Skeletal muscle satellite cell (primary cell): ENCODE measurements around the gene GREB1L.
"Not testable (repeated sequence)": the region's sequence is repeated elsewhere in the genome, so short reads cannot be mapped to it uniquely, and the experiment has no call there.

Source experiments
- H3K27me3 ChIP-seq: 2 replicates; pipeline ENCODE4 v1.7.0; 2013; ENCODE audit warnings: low read length; ENCODE audit not compliant: control insufficient read depth, insufficient read depth
- H3K36me3 ChIP-seq: 2 replicates; pipeline ENCODE4 v1.7.0; 2013; ENCODE audit warnings: mild to moderate bottlenecking, control low read depth, low read length; ENCODE audit not compliant: insufficient read depth
- H3K4me1 ChIP-seq: 2 replicates; pipeline ENCODE4 v1.7.0; 2013; ENCODE audit warnings: low read length; ENCODE audit not compliant: control insufficient read depth, insufficient read depth
- H3K4me2 ChIP-seq: 2 replicates; pipeline ENCODE4 v1.7.0; 2013; ENCODE audit warnings: mild to moderate bottlenecking, low read length
- H3K4me3 ChIP-seq: 2 replicates; pipeline ENCODE4 v1.7.0; 2013; ENCODE audit warnings: low read length
- H3K9ac ChIP-seq: 2 replicates; pipeline ENCODE4 v1.7.0; 2013; ENCODE audit warnings: mild to moderate bottlenecking, low read depth, low read length, moderate library complexity
- H3K9me3 ChIP-seq: replicated peaks from 2 replicates; pipeline ENCODE4 v1.7.0; 2013; ENCODE audit warnings: mild to moderate bottlenecking, control low read depth, low read length

The GREB1L gene

DNA sequence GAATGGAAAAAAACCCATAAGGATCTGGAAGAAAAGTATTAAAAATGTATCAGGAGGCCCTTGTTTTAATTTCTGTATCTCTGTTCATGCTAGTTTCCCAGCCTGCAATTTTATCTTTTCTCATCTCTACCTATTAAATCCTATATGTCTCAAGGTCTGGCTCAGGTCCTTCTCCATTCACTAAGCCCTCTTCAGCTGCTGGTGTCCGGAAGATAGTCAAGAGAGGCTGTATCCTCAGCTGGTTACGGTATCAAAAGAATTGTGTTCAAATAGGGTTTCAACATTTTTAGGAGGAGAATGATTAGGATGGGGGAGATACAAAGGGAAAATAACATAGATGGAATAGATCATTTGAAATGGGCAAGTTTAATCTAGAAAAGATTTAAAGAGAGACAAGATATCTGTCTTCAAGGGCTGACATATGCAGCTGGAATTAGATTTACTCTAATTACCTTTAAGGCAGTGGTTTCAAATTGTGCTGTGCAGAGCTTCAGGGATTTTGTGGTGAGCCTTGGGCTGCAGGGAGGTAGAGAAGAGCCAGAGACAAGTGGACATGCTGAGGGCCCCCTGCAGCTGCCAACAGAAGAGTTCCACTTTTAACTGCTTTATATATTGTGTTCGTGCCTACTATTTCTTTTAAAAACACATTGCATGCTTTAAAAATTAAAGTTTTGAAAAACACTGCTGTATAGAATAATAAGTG lies 24.1 kb downstream of the GREB1L start:
- Histone ChIP-seq H3K9ac (no peak overlapping the region), H3K4me3 (no peak overlapping the region), H3K4me1 (peaks cover 17% of the 10 kb centered on the region), H3K9me3 (no peaks in the 10 kb centered on the region), H3K36me3 (no peaks in the 10 kb centered on the region), H3K27me3 (no peaks in the 10 kb centered on the region), H3K4me2 (no peak overlapping the region)

GRCh38 chr18:21267400-21267799 lies 25.4 kb downstream of the GREB1L start:
- peaks cover 29% of the 10 kb centered on the region for H3K4me1 ChIP-seq
- no peak overlapping the region for H3K4me2 ChIP-seq
- no peaks in the 10 kb centered on the region for H3K9me3 ChIP-seq
- no peak overlapping the region for H3K9ac ChIP-seq
- no peak overlapping the region for H3K4me3 ChIP-seq
- H3K27me3 ChIP-seq, result no peaks in the 10 kb centered on the region
- H3K36me3 ChIP-seq, result no peaks in the 10 kb centered on the region

DNA sequence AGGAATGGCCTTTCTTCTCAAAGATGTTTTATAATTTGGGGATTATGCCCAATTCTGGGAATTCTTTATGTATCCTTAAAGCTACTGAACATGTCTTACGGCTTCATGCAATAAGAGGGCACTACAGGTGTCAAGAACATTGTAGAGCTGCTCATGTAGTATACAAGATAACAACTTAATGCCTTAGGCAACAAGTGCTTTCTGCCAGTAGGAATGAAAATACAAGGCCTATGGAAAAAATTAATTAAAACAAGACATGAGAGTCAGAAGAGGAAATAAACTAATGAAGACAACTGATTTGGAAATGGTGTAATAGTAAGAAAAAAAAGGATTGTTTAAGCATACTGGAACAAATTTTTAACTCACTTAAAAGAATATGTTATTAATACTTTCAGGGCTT lies 27.3 kb downstream of the GREB1L start:
- no peak overlapping the region for H3K9ac ChIP-seq
- no peaks in the 10 kb centered on the region for H3K36me3 ChIP-seq
- no peak overlapping the region for H3K4me3 ChIP-seq

DNA sequence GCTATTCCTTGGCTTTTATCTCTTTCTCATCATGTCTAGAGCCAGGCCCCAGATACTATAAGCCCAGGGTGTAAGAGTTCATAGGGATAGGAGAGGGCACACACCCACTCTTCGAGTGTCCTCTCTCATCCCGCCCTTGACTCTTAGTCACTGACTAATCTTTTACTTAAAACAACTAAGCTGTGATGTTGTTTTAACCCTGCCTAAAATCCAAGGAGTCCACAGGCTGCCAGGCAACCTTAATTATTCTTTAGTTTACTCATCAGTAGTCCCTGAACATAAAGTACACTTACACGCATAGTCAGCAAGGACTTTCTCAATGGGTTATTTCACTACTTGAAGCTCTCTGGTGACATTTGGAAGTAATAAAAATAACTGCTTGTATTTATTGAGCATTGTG lies 28.4 kb downstream of the GREB1L start:
- Histone ChIP-seq H3K4me3 (no peak overlapping the region), H3K9ac (no peak overlapping the region), H3K27me3 (no peaks in the 10 kb centered on the region), H3K4me1 (peaks cover 25% of the 10 kb centered on the region), H3K36me3 (no peaks in the 10 kb centered on the region), H3K9me3 (no peaks in the 10 kb centered on the region), H3K4me2 (peak overlapping the region; percentile 5)

More for the DNA sequence above, 27.3 kb downstream of the GREB1L start:
- no peak overlapping the region for H3K4me2 ChIP-seq
- H3K4me1 ChIP-seq, result peaks cover 29% of the 10 kb centered on the region
- no peaks in the 10 kb centered on the region for H3K9me3 ChIP-seq
- no peaks in the 10 kb centered on the region for H3K27me3 ChIP-seq

DNA sequence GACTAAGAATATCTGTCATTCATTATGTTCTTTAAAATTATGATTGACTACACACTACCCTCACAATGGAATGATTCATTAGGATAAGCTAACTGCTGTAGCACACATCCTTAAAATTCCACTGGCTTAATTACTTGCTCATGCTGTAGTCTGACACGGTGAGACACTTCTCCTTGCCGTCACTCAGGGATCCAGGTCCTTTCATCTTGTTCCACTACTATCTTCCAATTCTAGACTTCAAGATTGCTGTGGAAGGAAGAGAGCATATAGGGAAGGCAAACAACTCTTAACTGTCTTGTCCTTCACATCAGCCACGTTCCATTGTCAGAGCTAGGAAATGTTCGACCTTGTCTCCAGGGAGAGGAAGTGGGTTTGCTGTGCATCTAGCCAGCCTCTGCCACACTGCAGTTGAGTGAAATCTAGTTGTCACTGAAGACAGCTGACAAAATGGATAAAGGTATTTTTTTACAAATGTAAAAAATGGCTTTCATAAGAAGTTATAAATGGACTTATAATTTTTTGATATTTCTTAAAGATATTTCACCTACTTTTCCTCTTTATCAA lies 30.1 kb downstream of the GREB1L start:
- no peaks in the 10 kb centered on the region for H3K9me3 ChIP-seq
- no peaks in the 10 kb centered on the region for H3K27me3 ChIP-seq
- H3K4me2 ChIP-seq, result no peak overlapping the region
- H3K9ac ChIP-seq, result no peak overlapping the region
- no peak overlapping the region for H3K4me3 ChIP-seq
- H3K36me3 ChIP-seq, result no peaks in the 10 kb centered on the region
- peaks cover 25% of the 10 kb centered on the region for H3K4me1 ChIP-seq

DNA sequence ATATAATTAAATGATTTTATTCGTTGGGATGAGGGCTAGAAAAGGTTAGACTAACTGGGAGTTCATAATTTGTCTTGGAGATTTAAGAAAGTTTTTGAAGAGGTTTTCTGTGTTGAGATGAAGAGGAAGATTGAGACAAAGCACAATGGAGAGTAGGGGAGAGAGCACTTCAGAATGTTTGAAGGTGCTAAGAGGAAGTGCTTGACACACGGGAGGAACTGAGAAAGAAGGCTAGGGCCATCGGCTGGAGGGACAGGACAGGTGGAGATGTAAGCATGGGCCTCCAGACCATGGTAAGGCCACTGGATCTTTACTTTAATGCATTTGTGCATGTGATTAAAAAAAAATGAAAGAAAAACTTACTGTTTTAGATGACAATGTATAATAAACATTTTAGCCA lies 31.5 kb downstream of the GREB1L start:
- Histone ChIP-seq H3K4me2 (no peak overlapping the region), H3K9me3 (no peaks in the 10 kb centered on the region), H3K9ac (no peak overlapping the region), H3K4me3 (no peak overlapping the region), H3K4me1 (peaks cover 25% of the 10 kb centered on the region), H3K27me3 (no peaks in the 10 kb centered on the region), H3K36me3 (no peaks in the 10 kb centered on the region)

GRCh38 chr18:21275645-21276044 lies 33.6 kb downstream of the GREB1L start:
- no peak overlapping the region for H3K9ac ChIP-seq
- no peaks in the 10 kb centered on the region for H3K9me3 ChIP-seq
- H3K36me3 ChIP-seq, result no peaks in the 10 kb centered on the region
- no peak overlapping the region for H3K4me2 ChIP-seq
- H3K4me1 ChIP-seq, result peaks cover 17% of the 10 kb centered on the region
- no peaks in the 10 kb centered on the region for H3K27me3 ChIP-seq
- H3K4me3 ChIP-seq, result no peak overlapping the region

- H3K4me3 ChIP-seq, result no peak overlapping the region
- H3K9ac ChIP-seq, result no peak overlapping the region
- H3K4me2 ChIP-seq, result no peak overlapping the region
- H3K27me3 ChIP-seq, result no peaks in the 10 kb centered on the region
- H3K4me1 ChIP-seq, result no peaks in the 10 kb centered on the region
- H3K36me3 ChIP-seq, result no peaks in the 10 kb centered on the region
- no peaks in the 10 kb centered on the region for H3K9me3 ChIP-seq
These were observed 35.5 kb downstream of the GREB1L start for GRCh38 chr18:21277578-21277977.

GRCh38 chr18:21278218-21278617 lies 36.2 kb downstream of the GREB1L start:
- H3K4me3 ChIP-seq, H3K9me3 ChIP-seq, H3K9ac ChIP-seq, H3K27me3 ChIP-seq, H3K36me3 ChIP-seq, H3K4me1 ChIP-seq, H3K4me2 ChIP-seq: not testable (repeated sequence)

- no peak overlapping the region for H3K9ac ChIP-seq
- no peak overlapping the region for H3K4me2 ChIP-seq
- no peaks in the 10 kb centered on the region for H3K4me1 ChIP-seq
- H3K4me3 ChIP-seq, result no peak overlapping the region
- H3K27me3 ChIP-seq, result peaks cover 8% of the 10 kb centered on the region
- H3K9me3 ChIP-seq, result no peaks in the 10 kb centered on the region
- no peaks in the 10 kb centered on the region for H3K36me3 ChIP-seq
These were observed 39.6 kb downstream of the GREB1L start for GRCh38 chr18:21281603-21282002.

- H3K9ac ChIP-seq, result no peak overlapping the region
- H3K36me3 ChIP-seq, result no peaks in the 10 kb centered on the region
- peaks cover 8% of the 10 kb centered on the region for H3K27me3 ChIP-seq
- H3K9me3 ChIP-seq, result no peaks in the 10 kb centered on the region
- H3K4me3 ChIP-seq, result no peak overlapping the region
- H3K4me2 ChIP-seq, result no peak overlapping the region
- peaks cover 3% of the 10 kb centered on the region for H3K4me1 ChIP-seq
These were observed 42.5 kb downstream of the GREB1L start for GRCh38 chr18:21284540-21284939.

GRCh38 chr18:21289827-21290226 lies 47.8 kb downstream of the GREB1L start:
- Histone ChIP-seq H3K4me1 (peaks cover 3% of the 10 kb centered on the region), H3K4me2 (no peak overlapping the region), H3K9me3 (no peaks in the 10 kb centered on the region), H3K9ac (no peak overlapping the region), H3K4me3 (no peak overlapping the region), H3K36me3 (no peaks in the 10 kb centered on the region), H3K27me3 (no peaks in the 10 kb centered on the region)
